ENCODE results near the gene SLC35F3. TPM values are rescaled to one million over a fixed set of nuclear protein-coding genes. Genes with fewer than 3 reads are reported as not detected.

The SLC35F3 gene
- total RNA-seq, 2 experiments from 2014 or later, result 0.08 TPM; not detected in 1

DNA sequence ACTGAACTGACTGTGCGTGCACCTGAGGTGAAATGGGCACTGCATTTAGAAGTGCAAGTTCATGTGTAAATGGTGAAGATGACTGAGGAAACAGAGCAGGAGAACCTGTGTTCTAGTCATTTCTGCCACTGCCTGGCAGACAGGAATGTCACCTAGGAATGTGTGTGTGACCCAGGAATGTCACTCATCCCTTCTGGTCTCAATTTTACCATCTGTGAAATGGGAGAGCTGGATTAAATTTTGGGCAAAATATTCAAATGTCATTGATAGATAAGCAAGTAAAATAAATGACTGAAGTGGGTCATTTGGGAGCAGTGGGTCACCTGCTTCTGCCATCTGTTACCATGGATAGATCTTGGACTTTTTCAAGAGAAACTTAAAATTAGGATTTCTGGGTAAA, 42.2 kb downstream of the SLC35F3 start:
- H3K9me3 Mint-ChIP-seq, result peaks cover 2% of the 10 kb centered on the region
- no peak overlapping the region for H3K4me3 Mint-ChIP-seq
- no peaks in the 10 kb centered on the region for H3K36me3 ChIP-seq (ENCODE audit: insufficient read depth, low read length)
- H3K4me3 ChIP-seq (ENCODE audit: low read length), result no peak overlapping the region
- no peak overlapping the region for H3K27ac ChIP-seq (ENCODE audit: low read depth in 1 of 2, low read length in 2 of 2)
- H3K27me3 Mint-ChIP-seq, result peaks cover 38% of the 10 kb centered on the region
- intact Hi-C loops (cut with DNase I, micrococcal nuclease), result no loop called here
- H3K4me1 Mint-ChIP-seq (ENCODE audit: low read depth), result no peaks in the 10 kb centered on the region
- POLR2A ChIA-PET, result no interaction called here
- no peaks in the 10 kb centered on the region for H3K36me3 Mint-ChIP-seq (ENCODE audit: low read depth)
- H3K9me3 ChIP-seq (ENCODE audit: control insufficient read depth in 1 of 2, insufficient read depth in 1 of 2, low read length in 2 of 2), result peaks cover 3 to 5% of the 10 kb centered on the region in 2 experiments
- H3K4me1 ChIP-seq (ENCODE audit: insufficient read depth, low read length), result no peaks in the 10 kb centered on the region
- CTCF ChIA-PET, result no interaction called here
- ATAC-seq (ENCODE audit: poor library complexity) (no peak), DNase-seq (no peak)
- TF ChIP-seq, protein P1, sequence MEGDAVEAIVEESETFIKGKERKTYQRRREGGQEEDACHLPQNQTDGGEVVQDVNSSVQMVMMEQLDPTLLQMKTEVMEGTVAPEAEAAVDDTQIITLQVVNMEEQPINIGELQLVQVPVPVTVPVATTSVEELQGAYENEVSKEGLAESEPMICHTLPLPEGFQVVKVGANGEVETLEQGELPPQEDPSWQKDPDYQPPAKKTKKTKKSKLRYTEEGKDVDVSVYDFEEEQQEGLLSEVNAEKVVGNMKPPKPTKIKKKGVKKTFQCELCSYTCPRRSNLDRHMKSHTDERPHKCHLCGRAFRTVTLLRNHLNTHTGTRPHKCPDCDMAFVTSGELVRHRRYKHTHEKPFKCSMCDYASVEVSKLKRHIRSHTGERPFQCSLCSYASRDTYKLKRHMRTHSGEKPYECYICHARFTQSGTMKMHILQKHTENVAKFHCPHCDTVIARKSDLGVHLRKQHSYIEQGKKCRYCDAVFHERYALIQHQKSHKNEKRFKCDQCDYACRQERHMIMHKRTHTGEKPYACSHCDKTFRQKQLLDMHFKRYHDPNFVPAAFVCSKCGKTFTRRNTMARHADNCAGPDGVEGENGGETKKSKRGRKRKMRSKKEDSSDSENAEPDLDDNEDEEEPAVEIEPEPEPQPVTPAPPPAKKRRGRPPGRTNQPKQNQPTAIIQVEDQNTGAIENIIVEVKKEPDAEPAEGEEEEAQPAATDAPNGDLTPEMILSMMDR (IDR thresholded peaks at IDR 0.05), result no peak
- no peak overlapping the region for H3K27ac Mint-ChIP-seq
- H3K27me3 ChIP-seq (ENCODE audit: control insufficient read depth in 1 of 2, insufficient read depth in 2 of 2, low read length in 2 of 2), result peaks cover 0 to 4% of the 10 kb centered on the region in 2 experiments

GRCh38 chr1:233951804-233952203, 47.3 kb downstream of the SLC35F3 start:
- intact Hi-C loops (cut with DNase I, micrococcal nuclease), result no loop called here
- no peak overlapping the region for H3K4me3 ChIP-seq (ENCODE audit: low read length)
- H3K4me3 Mint-ChIP-seq, result no peak overlapping the region
- ATAC-seq (ENCODE audit: poor library complexity) (no peak), DNase-seq (no peak)
- POLR2A ChIA-PET, result no interaction called here
- H3K4me1 Mint-ChIP-seq (ENCODE audit: low read depth), result no peaks in the 10 kb centered on the region
- TF ChIP-seq, protein P1 (IDR thresholded peaks at IDR 0.05), result no peak
- H3K27me3 Mint-ChIP-seq, result peaks cover 27% of the 10 kb centered on the region
- no peaks in the 10 kb centered on the region for H3K36me3 ChIP-seq (ENCODE audit: insufficient read depth, low read length)
- no peak overlapping the region for H3K27ac Mint-ChIP-seq
- peaks cover 0 to 4% of the 10 kb centered on the region in 2 experiments for H3K27me3 ChIP-seq (ENCODE audit: control insufficient read depth in 1 of 2, insufficient read depth in 2 of 2, low read length in 2 of 2)
- H3K9me3 Mint-ChIP-seq, result peaks cover 9% of the 10 kb centered on the region
- no peaks in the 10 kb centered on the region for H3K4me1 ChIP-seq (ENCODE audit: insufficient read depth, low read length)
- H3K27ac ChIP-seq (ENCODE audit: low read depth in 1 of 2, low read length in 2 of 2), result no peak overlapping the region
- CTCF ChIA-PET, result no interaction called here
- H3K36me3 Mint-ChIP-seq (ENCODE audit: low read depth), result no peaks in the 10 kb centered on the region
- H3K9me3 ChIP-seq (ENCODE audit: control insufficient read depth in 1 of 2, insufficient read depth in 1 of 2, low read length in 2 of 2), result peaks cover 16 to 18% of the 10 kb centered on the region in 2 experiments

- Histone ChIP-seq H3K27ac (ENCODE audit: low read depth in 1 of 2, low read length in 2 of 2) (no peak overlapping the region), H3K36me3 (ENCODE audit: insufficient read depth, low read length) (no peaks in the 10 kb centered on the region), H3K27me3 (ENCODE audit: control insufficient read depth in 1 of 2, insufficient read depth in 2 of 2, low read length in 2 of 2) (peaks cover 0 to 6% of the 10 kb centered on the region in 2 experiments), H3K9me3 (ENCODE audit: control insufficient read depth in 1 of 2, insufficient read depth in 1 of 2, low read length in 2 of 2) (peaks cover 3 to 13% of the 10 kb centered on the region in 2 experiments), H3K4me1 (ENCODE audit: insufficient read depth, low read length) (no peaks in the 10 kb centered on the region), H3K4me3 (ENCODE audit: low read length) (no peak overlapping the region)
- Mint-ChIP-seq H3K4me3 (no peak overlapping the region), H3K9me3 (peaks cover 3% of the 10 kb centered on the region), H3K4me1 (ENCODE audit: low read depth) (no peaks in the 10 kb centered on the region), H3K27ac (no peak overlapping the region), H3K27me3 (peaks cover 5% of the 10 kb centered on the region), H3K36me3 (ENCODE audit: low read depth) (no peaks in the 10 kb centered on the region)
- CTCF ChIA-PET, result no interaction called here
- TF ChIP-seq, protein P1 (IDR thresholded peaks at IDR 0.05), result no peak
- DNase-seq (no peak), ATAC-seq (ENCODE audit: poor library complexity) (no peak)
- intact Hi-C loops (cut with DNase I, micrococcal nuclease), result no loop called here
- POLR2A ChIA-PET, result no interaction called here
These were observed 53.2 kb downstream of the SLC35F3 start for GRCh38 chr1:233957691-233958090.

Measured in CD4-positive, alpha-beta T cell (primary cell).